C4-2B (cell line): Measurements from ENCODE around the gene MAP3K13.

Source experiments
- CTCF ChIP-seq: fragments of 450-650 bp; conservative IDR thresholded peaks from 2 replicates; pipeline ENCODE4 v1.5.1; 2017; ENCODE audit warnings: mild to moderate bottlenecking
- ZFX ChIP-seq: fragments of 450-650 bp; IDR thresholded peaks from 2 replicates; pipeline ENCODE4 v1.6.1; 2017

- TF ChIP-seq CTCF (no peak), ZFX (no peak)
Measured at GRCh38 chr3:185325946-185326791, 36.8 kb upstream of the MAP3K13 start.
